IMR-90 (cell line): ENCODE results near the gene RELN.

Source experiments
- CHD1 ChIP-seq: IDR thresholded peaks from 2 replicates; pipeline ENCODE4 v1.6.1; 2012; ENCODE audit warnings: low read depth, low read length, improper control_type of control experiment
- POLR2A ChIP-seq: IDR thresholded peaks from 2 replicates; pipeline ENCODE4 v1.6.1; 2012; ENCODE audit warnings: mild to moderate bottlenecking, low read depth, low read length
- RAD21 ChIP-seq: IDR thresholded peaks from 2 replicates; pipeline ENCODE4 v1.6.1; 2012; ENCODE audit warnings: low read length, improper control_type of control experiment
- RCOR1 ChIP-seq: IDR thresholded peaks from 2 replicates; pipeline ENCODE4 v1.6.1; 2012; ENCODE audit warnings: mild to moderate bottlenecking, low read length, improper control_type of control experiment; ENCODE audit not compliant: insufficient replicate concordance
- TF ChIP-seq, protein P1 (sequence below): conservative IDR thresholded peaks from 2 replicates; pipeline ENCODE4 v1.5.1; 2012; ENCODE audit warnings: mild to moderate bottlenecking, low read depth, low read length, improper control_type of control experiment
- TF ChIP-seq, protein P2 (sequence below): fragments of 150-350 bp; IDR thresholded peaks from 2 replicates; pipeline ENCODE4 v1.6.1; 2016; ENCODE audit warnings: low read depth, mild to moderate bottlenecking, low read length, moderate library complexity, borderline replicate concordance

GRCh38 chr7:103539875-103540274 lies 449.6 kb downstream of the RELN start:
- no peak for TF ChIP-seq POLR2A
- TF ChIP-seq, protein P1, sequence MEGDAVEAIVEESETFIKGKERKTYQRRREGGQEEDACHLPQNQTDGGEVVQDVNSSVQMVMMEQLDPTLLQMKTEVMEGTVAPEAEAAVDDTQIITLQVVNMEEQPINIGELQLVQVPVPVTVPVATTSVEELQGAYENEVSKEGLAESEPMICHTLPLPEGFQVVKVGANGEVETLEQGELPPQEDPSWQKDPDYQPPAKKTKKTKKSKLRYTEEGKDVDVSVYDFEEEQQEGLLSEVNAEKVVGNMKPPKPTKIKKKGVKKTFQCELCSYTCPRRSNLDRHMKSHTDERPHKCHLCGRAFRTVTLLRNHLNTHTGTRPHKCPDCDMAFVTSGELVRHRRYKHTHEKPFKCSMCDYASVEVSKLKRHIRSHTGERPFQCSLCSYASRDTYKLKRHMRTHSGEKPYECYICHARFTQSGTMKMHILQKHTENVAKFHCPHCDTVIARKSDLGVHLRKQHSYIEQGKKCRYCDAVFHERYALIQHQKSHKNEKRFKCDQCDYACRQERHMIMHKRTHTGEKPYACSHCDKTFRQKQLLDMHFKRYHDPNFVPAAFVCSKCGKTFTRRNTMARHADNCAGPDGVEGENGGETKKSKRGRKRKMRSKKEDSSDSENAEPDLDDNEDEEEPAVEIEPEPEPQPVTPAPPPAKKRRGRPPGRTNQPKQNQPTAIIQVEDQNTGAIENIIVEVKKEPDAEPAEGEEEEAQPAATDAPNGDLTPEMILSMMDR = no peak
- TF ChIP-seq RAD21 = no peak
- TF ChIP-seq, protein P2, sequence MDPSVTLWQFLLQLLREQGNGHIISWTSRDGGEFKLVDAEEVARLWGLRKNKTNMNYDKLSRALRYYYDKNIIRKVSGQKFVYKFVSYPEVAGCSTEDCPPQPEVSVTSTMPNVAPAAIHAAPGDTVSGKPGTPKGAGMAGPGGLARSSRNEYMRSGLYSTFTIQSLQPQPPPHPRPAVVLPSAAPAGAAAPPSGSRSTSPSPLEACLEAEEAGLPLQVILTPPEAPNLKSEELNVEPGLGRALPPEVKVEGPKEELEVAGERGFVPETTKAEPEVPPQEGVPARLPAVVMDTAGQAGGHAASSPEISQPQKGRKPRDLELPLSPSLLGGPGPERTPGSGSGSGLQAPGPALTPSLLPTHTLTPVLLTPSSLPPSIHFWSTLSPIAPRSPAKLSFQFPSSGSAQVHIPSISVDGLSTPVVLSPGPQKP = no peak
- TF ChIP-seq CHD1 = no peak
- no peak for TF ChIP-seq RCOR1
